ENCODE measurements around the gene FAM184A. TPM values are rescaled to one million over a fixed set of nuclear protein-coding genes. Genes with fewer than 3 reads are reported as not detected.

Gene FAM184A
- total RNA-seq, 1 donor from 2014 or later, result 134 TPM

DNA sequence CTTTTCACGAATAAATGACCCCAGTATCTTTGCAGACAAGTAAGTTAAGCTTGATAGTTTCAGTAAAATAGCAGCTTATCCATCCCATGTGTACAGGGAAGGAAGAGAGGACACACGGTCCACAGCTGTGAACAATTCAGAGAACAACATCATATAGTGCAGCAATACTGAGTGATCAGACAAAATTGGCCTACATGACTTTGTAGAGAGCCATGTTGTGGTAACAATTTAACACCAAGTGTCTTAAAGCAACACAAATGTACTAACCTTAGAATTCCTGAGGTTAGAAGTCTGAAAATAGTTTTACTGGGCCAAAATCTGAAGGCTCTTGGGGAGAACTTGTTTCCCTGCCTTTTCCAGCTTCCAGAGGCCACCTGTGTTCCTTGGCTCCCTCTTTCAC is 12.5 kb downstream of the FAM184A start:
- H3K36me3 Mint-ChIP-seq (ENCODE audit: low read depth, unreplicated experiment), result no peaks in the 10 kb centered on the region

DNA sequence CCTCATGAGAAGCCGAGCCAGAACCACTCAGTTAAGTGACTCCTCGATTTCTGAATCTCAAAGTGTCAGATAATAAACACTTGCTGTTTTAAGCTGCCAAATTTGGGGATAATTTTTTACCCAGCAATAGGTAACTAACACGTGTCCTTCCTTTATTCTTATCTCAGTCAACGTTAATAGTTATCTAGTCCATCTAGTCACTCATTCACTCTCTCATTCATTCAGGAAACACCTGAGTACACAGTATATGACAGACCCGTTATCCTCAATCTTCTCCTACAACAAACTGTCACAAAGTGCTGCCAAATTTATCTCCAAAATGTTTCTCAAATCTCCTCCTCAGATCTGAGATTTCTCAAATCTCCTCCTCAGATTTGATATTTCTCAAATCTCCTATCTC is 13.1 kb downstream of the FAM184A start:
- no peak overlapping the region for H3K4me3 Mint-ChIP-seq (ENCODE audit: unreplicated experiment)
- H3K27me3 Mint-ChIP-seq (ENCODE audit: unreplicated experiment), result no peaks in the 10 kb centered on the region
- H3K36me3 Mint-ChIP-seq (ENCODE audit: low read depth, unreplicated experiment), result no peaks in the 10 kb centered on the region
- DNase-seq (ENCODE audit: low spot score), result no peak
- H3K27ac Mint-ChIP-seq (ENCODE audit: unreplicated experiment), result no peak overlapping the region
- TF ChIP-seq, protein P1, sequence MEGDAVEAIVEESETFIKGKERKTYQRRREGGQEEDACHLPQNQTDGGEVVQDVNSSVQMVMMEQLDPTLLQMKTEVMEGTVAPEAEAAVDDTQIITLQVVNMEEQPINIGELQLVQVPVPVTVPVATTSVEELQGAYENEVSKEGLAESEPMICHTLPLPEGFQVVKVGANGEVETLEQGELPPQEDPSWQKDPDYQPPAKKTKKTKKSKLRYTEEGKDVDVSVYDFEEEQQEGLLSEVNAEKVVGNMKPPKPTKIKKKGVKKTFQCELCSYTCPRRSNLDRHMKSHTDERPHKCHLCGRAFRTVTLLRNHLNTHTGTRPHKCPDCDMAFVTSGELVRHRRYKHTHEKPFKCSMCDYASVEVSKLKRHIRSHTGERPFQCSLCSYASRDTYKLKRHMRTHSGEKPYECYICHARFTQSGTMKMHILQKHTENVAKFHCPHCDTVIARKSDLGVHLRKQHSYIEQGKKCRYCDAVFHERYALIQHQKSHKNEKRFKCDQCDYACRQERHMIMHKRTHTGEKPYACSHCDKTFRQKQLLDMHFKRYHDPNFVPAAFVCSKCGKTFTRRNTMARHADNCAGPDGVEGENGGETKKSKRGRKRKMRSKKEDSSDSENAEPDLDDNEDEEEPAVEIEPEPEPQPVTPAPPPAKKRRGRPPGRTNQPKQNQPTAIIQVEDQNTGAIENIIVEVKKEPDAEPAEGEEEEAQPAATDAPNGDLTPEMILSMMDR (IDR thresholded peaks at IDR 0.05; ENCODE audit: unreplicated experiment), result no peak
- no peaks in the 10 kb centered on the region for H3K9me3 Mint-ChIP-seq (ENCODE audit: unreplicated experiment)
- peaks cover 9% of the 10 kb centered on the region for H3K4me1 Mint-ChIP-seq (ENCODE audit: unreplicated experiment)

More for the DNA sequence above, 12.5 kb downstream of the FAM184A start:
- TF ChIP-seq, protein P1 (IDR thresholded peaks at IDR 0.05; ENCODE audit: unreplicated experiment), result no peak
- no peaks in the 10 kb centered on the region for H3K27me3 Mint-ChIP-seq (ENCODE audit: unreplicated experiment)
- no peak overlapping the region for H3K27ac Mint-ChIP-seq (ENCODE audit: unreplicated experiment)
- H3K9me3 Mint-ChIP-seq (ENCODE audit: unreplicated experiment), result no peaks in the 10 kb centered on the region
- no peak for DNase-seq (ENCODE audit: low spot score)
- H3K4me1 Mint-ChIP-seq (ENCODE audit: unreplicated experiment), result peaks cover 8% of the 10 kb centered on the region
- H3K4me3 Mint-ChIP-seq (ENCODE audit: unreplicated experiment), result no peak overlapping the region

DNA sequence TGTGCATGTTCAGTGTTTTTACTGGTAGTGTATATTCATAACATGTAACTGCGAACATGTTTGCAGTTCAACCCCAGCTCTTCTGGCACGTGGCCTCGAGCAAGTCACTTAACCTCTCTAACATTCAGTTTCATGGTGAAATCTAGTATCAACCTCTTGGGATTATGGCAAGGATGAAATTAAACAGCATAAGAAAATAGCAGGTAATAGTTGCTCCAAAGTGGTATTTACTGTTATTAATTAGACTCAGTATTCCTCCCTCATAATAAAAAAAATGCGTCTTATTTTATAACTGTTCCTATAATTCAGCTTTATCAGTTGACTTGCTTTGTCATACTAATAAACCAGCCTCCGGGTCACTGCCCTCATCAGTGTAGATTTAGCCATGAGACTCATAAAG is 15.0 kb downstream of the FAM184A start:
- Mint-ChIP-seq H3K27ac (ENCODE audit: unreplicated experiment) (no peak overlapping the region), H3K9me3 (ENCODE audit: unreplicated experiment) (no peaks in the 10 kb centered on the region), H3K36me3 (ENCODE audit: low read depth, unreplicated experiment) (no peaks in the 10 kb centered on the region), H3K27me3 (ENCODE audit: unreplicated experiment) (no peaks in the 10 kb centered on the region), H3K4me3 (ENCODE audit: unreplicated experiment) (no peak overlapping the region), H3K4me1 (ENCODE audit: unreplicated experiment) (peaks cover 13% of the 10 kb centered on the region)
- TF ChIP-seq, protein P1 (IDR thresholded peaks at IDR 0.05; ENCODE audit: unreplicated experiment), result no peak
- no peak for DNase-seq (ENCODE audit: low spot score)

DNA sequence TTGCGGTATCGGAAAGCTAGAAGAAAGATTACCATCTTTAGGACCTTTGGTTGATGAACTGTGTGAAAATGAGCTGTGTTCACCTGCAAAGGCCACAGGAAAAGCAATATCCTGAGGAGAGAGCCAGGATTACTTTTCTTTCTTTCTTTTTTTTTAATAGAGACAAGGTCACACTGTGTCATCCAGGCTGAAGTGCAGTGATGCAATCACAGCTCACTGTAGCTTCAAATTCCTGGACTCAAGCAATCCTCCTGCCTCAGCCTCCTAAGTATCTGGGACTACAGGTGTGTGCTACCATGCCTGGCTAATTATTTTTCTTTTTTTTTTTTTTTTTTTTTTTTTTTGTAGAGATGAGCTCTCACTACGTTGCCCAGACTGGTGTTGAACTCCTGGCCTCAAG is 17.2 kb downstream of the FAM184A start:
- no peak for DNase-seq (ENCODE audit: low spot score)
- H3K27me3 Mint-ChIP-seq (ENCODE audit: unreplicated experiment), result no peaks in the 10 kb centered on the region
- H3K4me3 Mint-ChIP-seq (ENCODE audit: unreplicated experiment), result no peak overlapping the region
- no peak overlapping the region for H3K27ac Mint-ChIP-seq (ENCODE audit: unreplicated experiment)
- peaks cover 10% of the 10 kb centered on the region for H3K4me1 Mint-ChIP-seq (ENCODE audit: unreplicated experiment)
- no peaks in the 10 kb centered on the region for H3K9me3 Mint-ChIP-seq (ENCODE audit: unreplicated experiment)
- TF ChIP-seq, protein P1 (IDR thresholded peaks at IDR 0.05; ENCODE audit: unreplicated experiment), result no peak
- H3K36me3 Mint-ChIP-seq (ENCODE audit: low read depth, unreplicated experiment), result no peaks in the 10 kb centered on the region

- Mint-ChIP-seq H3K4me3 (ENCODE audit: unreplicated experiment) (no peak overlapping the region), H3K9me3 (ENCODE audit: unreplicated experiment) (no peaks in the 10 kb centered on the region), H3K36me3 (ENCODE audit: low read depth, unreplicated experiment) (no peaks in the 10 kb centered on the region), H3K4me1 (ENCODE audit: unreplicated experiment) (peaks cover 10% of the 10 kb centered on the region), H3K27ac (ENCODE audit: unreplicated experiment) (peak overlapping the region; percentile 0), H3K27me3 (ENCODE audit: unreplicated experiment) (no peaks in the 10 kb centered on the region)
- DNase-seq (ENCODE audit: low spot score), result no peak
- TF ChIP-seq, protein P1 (IDR thresholded peaks at IDR 0.05; ENCODE audit: unreplicated experiment), result no peak
Observed at GRCh38 chr6:119060255-119060907, 18.1 kb downstream of the FAM184A start.
